ENCODE measurements around the gene SLC35F4. TPM values are rescaled to one million over a fixed set of nuclear protein-coding genes. Genes with fewer than 3 reads are reported as not detected.

The SLC35F4 gene
- total RNA-seq, 1 experiment from 2014 or later, result not detected

DNA sequence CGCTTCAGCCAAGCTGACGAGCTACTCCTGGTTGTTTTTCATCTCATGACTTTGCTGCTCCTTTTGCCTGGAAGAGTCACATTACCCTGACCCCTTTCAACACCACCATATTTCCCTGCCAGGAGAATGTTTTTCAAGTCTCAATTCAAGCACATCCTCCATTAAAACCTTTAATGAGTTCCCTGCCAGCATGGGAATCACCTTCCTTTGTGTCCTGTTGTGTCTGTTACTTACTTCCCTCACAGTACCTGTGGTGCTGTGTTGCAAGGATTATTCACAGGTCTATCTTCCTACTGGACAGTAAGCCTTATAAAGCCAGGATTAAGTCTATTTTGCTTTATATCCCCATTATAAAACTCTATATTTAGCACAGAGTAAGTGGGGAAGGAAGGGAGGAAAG, 13.6 kb upstream of the SLC35F4 start (continued):
- TF ChIP-seq CTCF (IDR thresholded peaks at IDR 0.05 in 2 of 3, conservative IDR thresholded peaks at IDR 0.05 in 1 of 3; ENCODE audit: borderline replicate concordance in 1 of 3, insufficient read depth in 1 of 3, low read depth in 2 of 3, low read length in 2 of 3) (no peak), TCF7L2 (IDR thresholded peaks at IDR 0.05; ENCODE audit: borderline replicate concordance, extremely low read depth, insufficient read depth, insufficient read length) (no peak), FOSL1 (IDR thresholded peaks at IDR 0.05; ENCODE audit: low read depth) (no peak), ZFX (IDR thresholded peaks at IDR 0.05) (no peak), RAD21 (IDR thresholded peaks at IDR 0.05; ENCODE audit: low read depth) (no peak), ZNF274 (IDR thresholded peaks at IDR 0.05; ENCODE audit: low read depth, low read length) (no peak), ELF1 (IDR thresholded peaks at IDR 0.05; ENCODE audit: borderline replicate concordance, low read depth) (no peak)

DNA sequence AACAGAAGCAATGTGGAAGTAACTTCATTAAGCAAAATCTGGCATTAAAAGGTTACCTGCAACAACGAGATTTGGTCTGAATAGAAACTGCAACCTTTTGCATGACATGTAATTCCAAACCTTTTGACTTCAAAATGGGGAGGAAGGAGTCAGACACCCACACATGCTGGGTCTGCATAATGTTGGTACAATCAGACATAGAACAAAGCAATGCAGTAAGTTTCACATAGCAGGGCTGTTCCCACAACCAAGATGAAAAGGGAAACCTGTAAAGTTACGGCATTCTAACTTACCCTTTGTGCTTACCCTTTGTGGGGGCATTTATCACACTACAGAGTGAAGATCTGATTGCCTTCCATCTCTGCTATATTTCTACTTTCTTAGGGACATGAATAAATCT, 10.1 kb upstream of the SLC35F4 start:
- H3K4me3 ChIP-seq (replicated peaks in 1 of 2; ENCODE audit: low read depth in 1 of 2, low read length in 2 of 2), result no peak overlapping the region
- H2AFZ ChIP-seq (ENCODE audit: low read depth, low read length, poor library complexity, severe bottlenecking), result no peak overlapping the region
- intact Hi-C loops (cut with micrococcal nuclease), result no loop called here
- no peaks in the 10 kb centered on the region for H3K79me2 ChIP-seq (ENCODE audit: insufficient read depth, low read length)
- H3K4me2 ChIP-seq (ENCODE audit: low read length), result no peak overlapping the region
- no peak for DNase-seq (ENCODE audit: low read depth, low spot score)
- no peak overlapping the region for H3K9ac ChIP-seq (ENCODE audit: low read length)
- H3K9me2 ChIP-seq (ENCODE audit: insufficient read depth), result no peaks in the 10 kb centered on the region
- H3K9me3 ChIP-seq (ENCODE audit: control insufficient read depth in 1 of 2, insufficient read depth in 1 of 2, low read depth in 1 of 2, low read length in 2 of 2), result no peaks in the 10 kb centered on the region
- H4K20me1 ChIP-seq (ENCODE audit: insufficient read depth), result no peaks in the 10 kb centered on the region
- CTCF ChIA-PET, result no interaction called here
- POLR2A ChIA-PET, result no interaction called here
- ATAC-seq, result no peak
- no peaks in the 10 kb centered on the region for H3K4me1 ChIP-seq (ENCODE audit: control insufficient read depth in 1 of 2, insufficient read depth in 2 of 2, low read length in 2 of 2)
- RAD21 ChIA-PET (ENCODE audit: low non-redundant PET in 1 of 2, low total read pairs in 2 of 2, uncharacterized antibody in 2 of 2, unreplicated experiment in 2 of 2), result no interaction called here
- H3K27ac ChIP-seq (ENCODE audit: low read depth, low read length), result no peak overlapping the region
- BruUV-seq (replicated peaks), result no TSS peak
- TF ChIP-seq CEBPB (IDR thresholded peaks at IDR 0.05; ENCODE audit: low read depth), result no peak
- no peak for TF ChIP-seq SIN3A (IDR thresholded peaks at IDR 0.05; ENCODE audit: low read depth)
- no peak for TF ChIP-seq RAD21 (IDR thresholded peaks at IDR 0.05; ENCODE audit: low read depth)
- TF ChIP-seq, protein P1, sequence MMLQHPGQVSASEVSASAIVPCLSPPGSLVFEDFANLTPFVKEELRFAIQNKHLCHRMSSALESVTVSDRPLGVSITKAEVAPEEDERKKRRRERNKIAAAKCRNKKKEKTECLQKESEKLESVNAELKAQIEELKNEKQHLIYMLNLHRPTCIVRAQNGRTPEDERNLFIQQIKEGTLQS (IDR thresholded peaks at IDR 0.05), result no peak
- TF ChIP-seq, protein P2, sequence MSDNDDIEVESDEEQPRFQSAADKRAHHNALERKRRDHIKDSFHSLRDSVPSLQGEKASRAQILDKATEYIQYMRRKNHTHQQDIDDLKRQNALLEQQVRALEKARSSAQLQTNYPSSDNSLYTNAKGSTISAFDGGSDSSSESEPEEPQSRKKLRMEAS (IDR thresholded peaks at IDR 0.05), result no peak
- no peak for TF ChIP-seq EGR1 (IDR thresholded peaks at IDR 0.05; ENCODE audit: low read depth)
- no peak for TF ChIP-seq EZH2 (IDR thresholded peaks at IDR 0.05)
- TF ChIP-seq, protein P3, sequence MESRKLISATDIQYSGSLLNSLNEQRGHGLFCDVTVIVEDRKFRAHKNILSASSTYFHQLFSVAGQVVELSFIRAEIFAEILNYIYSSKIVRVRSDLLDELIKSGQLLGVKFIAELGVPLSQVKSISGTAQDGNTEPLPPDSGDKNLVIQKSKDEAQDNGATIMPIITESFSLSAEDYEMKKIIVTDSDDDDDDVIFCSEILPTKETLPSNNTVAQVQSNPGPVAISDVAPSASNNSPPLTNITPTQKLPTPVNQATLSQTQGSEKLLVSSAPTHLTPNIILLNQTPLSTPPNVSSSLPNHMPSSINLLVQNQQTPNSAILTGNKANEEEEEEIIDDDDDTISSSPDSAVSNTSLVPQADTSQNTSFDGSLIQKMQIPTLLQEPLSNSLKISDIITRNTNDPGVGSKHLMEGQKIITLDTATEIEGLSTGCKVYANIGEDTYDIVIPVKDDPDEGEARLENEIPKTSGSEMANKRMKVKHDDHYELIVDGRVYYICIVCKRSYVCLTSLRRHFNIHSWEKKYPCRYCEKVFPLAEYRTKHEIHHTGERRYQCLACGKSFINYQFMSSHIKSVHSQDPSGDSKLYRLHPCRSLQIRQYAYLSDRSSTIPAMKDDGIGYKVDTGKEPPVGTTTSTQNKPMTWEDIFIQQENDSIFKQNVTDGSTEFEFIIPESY (IDR thresholded peaks at IDR 0.05; ENCODE audit: extremely low read depth, insufficient replicate concordance, low read length), result no peak
- H3K27me3 ChIP-seq (ENCODE audit: insufficient read depth, low read length), result peaks cover 36% of the 10 kb centered on the region
- no peaks in the 10 kb centered on the region for H3K36me3 ChIP-seq (ENCODE audit: control insufficient read depth in 1 of 2, insufficient read depth in 2 of 2, low read length in 2 of 2)
